RWPE1 (cell line): ENCODE measurements around the gene RRP8.

Experiments
- CTCF ChIA-PET: fragments of 350-600 bp; sonication (Branson Sonifier 250); formaldehyde crosslinking; extraction: SDS; loops from one replicate; lab custom pipeline; 2021; lab: Yijun Ruan, JAX
- POLR2A ChIA-PET: fragments of 400-600 bp; formaldehyde crosslinking; extraction: SDS; loops from one replicate; lab custom pipeline; 2020; ENCODE audit warnings: antibody characterized with exemption; ENCODE audit not compliant: low non-redundant PET; lab: Yijun Ruan, JAX
- DNase-seq: peaks from one replicate; pipeline ENCODE4 v3.0.0; 2012; ENCODE audit warnings: low spot score
- H3K27ac ChIP-seq: fragments of 450-650 bp; 2 replicates; pipeline ENCODE4 v1.5.1; 2017
- CTCF ChIP-seq: fragments of 450-650 bp; conservative IDR thresholded peaks from 2 replicates; pipeline ENCODE4 v1.5.1; 2017; ENCODE audit warnings: low read depth, mild to moderate bottlenecking

The RRP8 gene

DNA sequence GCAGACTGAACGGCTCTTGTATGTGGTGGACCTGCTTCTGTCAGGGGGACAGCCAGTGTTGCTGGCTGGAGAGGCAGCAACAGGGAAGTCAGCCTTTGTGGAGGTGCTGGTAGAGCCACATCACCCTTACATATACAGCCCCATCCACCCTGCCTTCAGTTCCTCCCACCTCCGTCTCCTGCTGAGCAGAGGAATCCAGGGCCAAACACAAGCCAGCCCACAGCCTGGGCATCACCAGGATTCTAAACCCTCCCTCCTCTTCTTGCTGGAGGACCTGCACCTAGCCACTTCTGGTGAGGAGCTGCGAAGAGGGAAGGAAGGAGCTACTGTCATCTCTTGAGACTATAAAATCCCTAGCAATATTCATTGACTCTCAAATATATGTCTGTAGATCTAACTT lies 54.8 kb downstream of the RRP8 start:
- ChIA-PET CTCF (interaction anchor here (0.7 kb wide), 1 partner anchor 18 kb away, joined by 3 read pairs; no protein-coding TSS in a partner anchor), POLR2A (no interaction called here)
- no peak for TF ChIP-seq CTCF

DNA sequence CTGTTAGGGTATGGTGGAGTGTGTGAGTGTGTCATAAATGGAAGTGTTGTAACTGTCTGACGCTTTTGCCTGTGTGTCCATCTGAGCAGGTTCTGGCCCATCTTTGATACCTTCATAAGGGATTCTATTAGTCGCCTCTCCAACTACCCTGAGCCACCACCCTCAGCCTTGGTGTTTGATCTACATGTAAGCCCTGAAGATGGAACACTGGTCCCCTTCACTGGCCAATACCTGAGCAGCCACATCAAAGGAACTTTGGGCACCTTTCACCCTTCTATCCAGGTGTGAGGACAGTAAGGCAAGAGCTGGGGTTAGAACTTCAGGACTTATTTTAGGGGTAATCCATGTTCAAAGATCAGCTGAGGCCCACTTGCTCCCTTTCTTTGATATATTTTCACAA lies 55.3 kb downstream of the RRP8 start:
- H3K27ac ChIP-seq, result no peak overlapping the region
- ChIA-PET POLR2A (no interaction called here), CTCF (interaction anchor here (0.7 kb wide), 1 partner anchor 17 kb away, joined by 3 read pairs; no protein-coding TSS in a partner anchor)
- no peak for DNase-seq
- TF ChIP-seq CTCF, result no peak

More for the DNA sequence above, 54.8 kb downstream of the RRP8 start:
- DNase-seq, result no peak
- no peak overlapping the region for H3K27ac ChIP-seq

- DNase-seq, result no peak
- TF ChIP-seq CTCF, result no peak
- ChIA-PET CTCF (no interaction called here), POLR2A (no interaction called here)
- H3K27ac ChIP-seq, result no peak overlapping the region
Observed at GRCh38 chr11:6547177-6547576, 56.2 kb downstream of the RRP8 start.

GRCh38 chr11:6546735-6547134 lies 56.7 kb downstream of the RRP8 start:
- DNase-seq, result no peak
- POLR2A ChIA-PET, result no interaction called here
- no peak for TF ChIP-seq CTCF
- CTCF ChIA-PET, result interaction anchor here (0.5 kb wide), 1 partner anchor 167 kb away, joined by 3 read pairs; no protein-coding TSS in a partner anchor
- H3K27ac ChIP-seq, result no peak overlapping the region

- no peak for TF ChIP-seq CTCF
- H3K27ac ChIP-seq, result no peak overlapping the region
- CTCF ChIA-PET, result interaction anchor here (0.5 kb wide), 1 partner anchor 166 kb away, joined by 3 read pairs; no protein-coding TSS in a partner anchor
- no peak for DNase-seq
- POLR2A ChIA-PET, result no interaction called here
Observed at GRCh38 chr11:6545917-6546605, 57.4 kb downstream of the RRP8 start.
